Loucy (cell line): ENCODE measurements around the gene RPP25.

Experiments
- EZH2phosphoT487 ChIP-seq: fragments of 200-600 bp; IDR thresholded peaks from 2 replicates; pipeline ENCODE4 v1.6.1; 2018; ENCODE audit warnings: antibody characterized with exemption, mild to moderate bottlenecking, moderate library complexity, borderline replicate concordance
- TF ChIP-seq, protein P1 (sequence below): fragments of 200-600 bp; sonication (generic); conservative IDR thresholded peaks from 2 replicates; pipeline ENCODE4 v1.5.1; 2014; ENCODE audit warnings: mild to moderate bottlenecking, antibody characterized with exemption, low read length

DNA sequence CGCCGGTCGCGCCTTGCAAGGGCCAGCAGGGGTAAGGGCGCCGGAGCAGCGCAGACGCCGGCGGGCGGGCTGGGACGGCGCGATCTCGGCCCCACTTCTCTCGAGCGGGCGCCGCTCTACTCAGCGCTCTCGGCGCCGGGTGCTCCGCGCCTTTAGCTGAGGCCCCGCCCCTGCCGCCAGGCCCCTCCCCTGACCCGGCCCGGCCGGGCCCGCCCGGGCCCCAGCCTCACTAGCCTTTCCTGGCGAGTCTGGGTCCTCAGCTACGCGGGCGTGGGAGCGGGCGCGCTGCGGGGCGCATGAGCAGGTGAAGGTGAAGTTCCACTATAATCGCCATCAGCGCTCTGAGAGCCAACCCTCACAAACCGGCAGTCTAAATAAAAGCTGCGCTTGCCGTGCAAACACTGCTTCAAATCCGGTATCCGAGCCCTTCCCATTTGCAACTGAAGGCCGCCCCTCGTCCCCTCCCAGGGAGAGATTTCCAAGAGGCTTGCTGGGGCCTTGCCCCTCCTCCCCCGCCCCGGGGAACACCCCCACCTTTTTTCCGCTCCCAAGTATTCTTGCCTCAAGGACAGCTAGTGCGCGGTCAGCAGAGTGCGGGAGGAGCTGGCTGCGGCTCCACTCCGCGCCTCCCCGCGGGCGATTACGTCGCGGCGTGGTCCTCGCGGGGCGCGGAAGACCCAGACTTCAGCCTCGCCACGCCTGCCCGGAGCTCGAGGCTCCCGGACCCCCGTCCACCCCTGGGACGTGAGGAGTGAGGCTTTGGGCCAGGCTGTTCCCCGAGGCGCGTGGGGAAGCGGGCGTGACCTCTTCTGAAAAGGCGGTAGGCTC lies at the start of gene RPP25:
- TF ChIP-seq, protein P1, sequence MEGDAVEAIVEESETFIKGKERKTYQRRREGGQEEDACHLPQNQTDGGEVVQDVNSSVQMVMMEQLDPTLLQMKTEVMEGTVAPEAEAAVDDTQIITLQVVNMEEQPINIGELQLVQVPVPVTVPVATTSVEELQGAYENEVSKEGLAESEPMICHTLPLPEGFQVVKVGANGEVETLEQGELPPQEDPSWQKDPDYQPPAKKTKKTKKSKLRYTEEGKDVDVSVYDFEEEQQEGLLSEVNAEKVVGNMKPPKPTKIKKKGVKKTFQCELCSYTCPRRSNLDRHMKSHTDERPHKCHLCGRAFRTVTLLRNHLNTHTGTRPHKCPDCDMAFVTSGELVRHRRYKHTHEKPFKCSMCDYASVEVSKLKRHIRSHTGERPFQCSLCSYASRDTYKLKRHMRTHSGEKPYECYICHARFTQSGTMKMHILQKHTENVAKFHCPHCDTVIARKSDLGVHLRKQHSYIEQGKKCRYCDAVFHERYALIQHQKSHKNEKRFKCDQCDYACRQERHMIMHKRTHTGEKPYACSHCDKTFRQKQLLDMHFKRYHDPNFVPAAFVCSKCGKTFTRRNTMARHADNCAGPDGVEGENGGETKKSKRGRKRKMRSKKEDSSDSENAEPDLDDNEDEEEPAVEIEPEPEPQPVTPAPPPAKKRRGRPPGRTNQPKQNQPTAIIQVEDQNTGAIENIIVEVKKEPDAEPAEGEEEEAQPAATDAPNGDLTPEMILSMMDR: no peak
- TF ChIP-seq EZH2phosphoT487: no peak
